ENCODE data around the gene MIOX.

MIOX gene

GRCh38 chr22:50454556-50455075 lies 32.0 kb upstream of the MIOX start:
- in situ Hi-C loops (cut with HindIII; ENCODE audit: low sequenced_read_pairs): no loop called here

- in situ Hi-C loops (cut with HindIII; ENCODE audit: low sequenced_read_pairs): no loop called here
Measured at GRCh38 chr22:50455201-50455600, 31.5 kb upstream of the MIOX start.

DNA sequence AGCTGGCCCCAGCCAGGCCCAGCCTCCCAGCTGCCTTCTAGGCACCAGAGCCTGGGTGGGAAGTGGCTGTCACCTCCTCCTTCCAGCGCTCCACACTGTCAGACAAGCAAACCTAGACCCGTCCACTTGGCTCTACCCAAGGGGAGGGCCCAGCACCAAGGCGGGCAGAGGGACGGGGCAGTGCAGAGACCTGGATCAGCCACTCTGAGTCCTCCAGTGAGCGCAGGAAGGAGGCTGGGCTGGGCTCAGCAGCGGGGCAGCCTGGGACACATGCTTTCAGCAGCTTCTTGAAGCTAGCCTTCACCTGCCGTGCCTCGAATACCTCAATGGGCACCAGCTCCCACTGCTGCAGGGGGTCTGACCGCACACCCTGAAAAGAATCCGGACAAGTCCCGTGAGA lies 30.6 kb upstream of the MIOX start:
- in situ Hi-C loops (cut with HindIII; ENCODE audit: low sequenced_read_pairs): no loop called here

DNA sequence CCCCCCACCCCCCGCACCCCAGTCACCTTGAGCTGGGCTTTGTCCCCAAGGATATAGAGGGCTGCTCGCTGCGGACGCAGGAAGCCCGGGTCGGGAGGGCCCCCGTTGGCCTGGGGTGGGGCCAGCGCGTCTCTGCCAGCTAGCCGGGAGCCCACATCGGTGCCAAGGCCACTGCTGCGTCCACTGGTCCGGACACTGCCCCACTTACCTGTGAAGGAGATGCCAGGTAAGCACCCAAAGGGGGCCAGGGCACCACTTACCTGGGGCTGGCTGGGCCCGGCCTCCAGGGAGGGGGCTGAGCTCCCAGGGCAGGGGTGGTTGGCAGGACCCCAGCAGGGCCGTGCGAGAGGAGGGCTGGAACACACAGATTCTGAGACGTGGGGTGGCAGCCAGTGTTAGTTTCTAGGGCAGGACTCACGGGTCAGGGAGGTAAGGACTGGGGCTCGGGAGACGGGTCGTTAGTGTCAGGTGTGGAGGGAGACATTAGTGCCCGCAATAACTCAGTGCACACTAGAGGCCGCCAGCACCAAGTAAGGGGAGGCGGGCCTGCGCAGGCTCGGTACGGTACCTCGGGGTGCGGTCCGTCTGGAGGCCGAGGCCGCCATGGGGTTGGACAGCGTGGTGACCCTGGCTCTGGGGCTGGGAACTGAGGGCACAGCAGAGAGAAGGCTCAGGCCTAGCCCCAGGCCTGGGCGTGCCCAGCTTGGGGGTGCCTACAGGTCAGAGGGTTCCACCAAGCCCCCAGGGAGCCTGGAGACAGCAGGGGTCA lies 30.0 kb upstream of the MIOX start:
- in situ Hi-C loops (cut with HindIII; ENCODE audit: low sequenced_read_pairs): no loop called here

DNA sequence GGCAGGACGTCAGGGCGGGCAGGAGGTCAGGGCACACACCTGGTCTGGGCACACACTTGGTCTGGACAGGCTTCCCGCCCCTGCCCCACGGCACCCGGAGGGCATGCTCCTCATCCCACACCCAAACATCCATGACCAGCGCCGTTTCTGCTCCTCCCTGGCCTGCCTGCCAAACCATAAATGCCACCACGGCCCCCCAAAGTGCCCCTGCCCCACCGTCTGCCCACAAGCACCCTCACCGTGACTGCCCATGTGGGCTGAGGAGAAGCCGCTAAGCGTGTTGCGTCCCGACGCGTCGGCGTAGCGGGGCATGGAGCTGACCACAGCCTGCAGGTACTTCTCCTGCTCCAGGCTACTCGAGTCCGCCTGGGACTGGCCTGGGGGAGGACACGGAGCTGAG lies 27.6 kb upstream of the MIOX start:
- in situ Hi-C loops (cut with HindIII; ENCODE audit: low sequenced_read_pairs): no loop called here

DNA sequence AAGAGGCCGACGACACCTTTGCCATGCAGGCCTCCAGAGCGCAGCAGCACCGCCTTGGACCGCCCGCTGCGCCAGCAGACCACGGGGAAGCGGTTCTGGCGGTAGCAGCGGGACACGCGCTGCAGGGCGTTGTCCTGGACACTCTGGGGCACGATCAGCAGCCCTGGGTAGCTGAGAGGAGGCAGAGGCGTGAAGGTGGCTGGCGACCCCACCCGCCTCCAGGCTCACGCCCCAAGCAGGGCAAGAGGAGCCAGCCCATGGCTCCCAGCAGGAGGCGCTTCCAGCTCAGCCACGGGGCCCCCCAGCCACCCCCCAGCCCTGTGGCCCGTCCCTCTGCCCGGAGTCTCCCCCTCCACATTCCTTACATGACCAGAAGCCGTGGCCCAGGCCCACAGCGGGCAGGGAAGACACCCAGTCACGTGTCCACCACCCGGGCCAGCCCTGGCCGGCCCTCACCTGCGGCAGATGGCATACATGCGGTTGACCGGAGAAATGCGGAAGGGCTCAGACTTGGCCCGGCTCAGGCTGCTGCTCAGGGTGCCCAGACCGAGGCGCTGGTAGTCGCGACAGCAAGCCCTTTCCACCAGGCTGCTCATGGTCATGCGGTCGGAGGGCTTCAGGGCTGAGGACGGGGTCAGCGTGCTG lies 27.0 kb upstream of the MIOX start:
- in situ Hi-C loops (cut with HindIII; ENCODE audit: low sequenced_read_pairs): no loop called here

- in situ Hi-C loops (cut with HindIII; ENCODE audit: low sequenced_read_pairs): no loop called here
Measured at GRCh38 chr22:50460938-50461337, 25.7 kb upstream of the MIOX start.

DNA sequence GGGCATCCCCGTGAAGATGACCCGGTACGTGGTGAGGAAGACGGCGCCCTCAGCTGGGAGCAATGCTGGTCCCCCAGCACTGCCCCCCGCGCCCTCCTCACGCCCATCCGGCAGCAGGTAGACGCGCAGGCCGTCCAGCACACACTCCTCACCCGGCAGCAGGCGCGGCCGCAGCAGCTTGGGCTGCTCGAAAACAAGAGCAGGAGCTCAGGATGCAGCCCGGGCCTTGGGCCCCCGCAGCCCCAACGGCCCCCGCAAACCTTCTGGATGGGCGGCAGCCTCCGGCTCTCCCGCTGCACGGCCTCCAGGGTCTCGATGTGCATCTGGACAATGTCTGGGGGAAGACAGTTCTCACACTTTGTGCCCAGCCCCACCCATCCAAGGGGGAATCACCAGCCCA lies 25.1 kb upstream of the MIOX start:
- in situ Hi-C loops (cut with HindIII; ENCODE audit: low sequenced_read_pairs): no loop called here

DNA sequence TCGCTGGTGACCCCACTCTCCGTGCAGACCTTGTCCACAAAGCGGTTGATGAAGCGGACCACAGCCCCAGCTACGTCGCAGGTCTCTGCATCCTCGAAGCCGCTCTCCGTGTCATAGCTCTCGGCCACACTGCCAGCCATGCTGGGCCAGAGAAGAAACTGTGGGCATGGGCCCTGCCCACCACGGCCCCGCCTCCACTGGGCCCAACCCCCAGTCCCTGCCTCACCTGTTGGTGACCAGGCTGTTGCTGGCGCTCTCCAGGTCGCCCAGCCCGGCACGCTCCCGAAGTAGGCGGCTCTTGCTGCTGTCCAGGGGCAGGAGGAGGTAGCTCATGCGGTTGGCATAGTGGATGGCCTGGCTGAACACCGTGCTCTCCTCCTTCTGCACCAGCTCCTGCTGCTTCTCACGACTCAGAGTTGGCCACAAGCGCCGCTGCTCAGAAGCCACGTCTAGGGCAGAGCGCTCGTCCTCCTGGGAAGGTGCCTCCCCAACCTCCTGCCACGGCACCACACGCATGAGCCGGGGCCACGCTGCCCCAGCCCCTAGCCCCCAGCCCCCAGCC lies 24.6 kb upstream of the MIOX start:
- in situ Hi-C loops (cut with HindIII; ENCODE audit: low sequenced_read_pairs): no loop called here

GRCh38 chr22:50463188-50463900 lies 23.3 kb upstream of the MIOX start:
- in situ Hi-C loops (cut with HindIII; ENCODE audit: low sequenced_read_pairs): no loop called here

- in situ Hi-C loops (cut with HindIII; ENCODE audit: low sequenced_read_pairs): no loop called here
Measured at GRCh38 chr22:50464451-50464850, 22.2 kb upstream of the MIOX start.

DNA sequence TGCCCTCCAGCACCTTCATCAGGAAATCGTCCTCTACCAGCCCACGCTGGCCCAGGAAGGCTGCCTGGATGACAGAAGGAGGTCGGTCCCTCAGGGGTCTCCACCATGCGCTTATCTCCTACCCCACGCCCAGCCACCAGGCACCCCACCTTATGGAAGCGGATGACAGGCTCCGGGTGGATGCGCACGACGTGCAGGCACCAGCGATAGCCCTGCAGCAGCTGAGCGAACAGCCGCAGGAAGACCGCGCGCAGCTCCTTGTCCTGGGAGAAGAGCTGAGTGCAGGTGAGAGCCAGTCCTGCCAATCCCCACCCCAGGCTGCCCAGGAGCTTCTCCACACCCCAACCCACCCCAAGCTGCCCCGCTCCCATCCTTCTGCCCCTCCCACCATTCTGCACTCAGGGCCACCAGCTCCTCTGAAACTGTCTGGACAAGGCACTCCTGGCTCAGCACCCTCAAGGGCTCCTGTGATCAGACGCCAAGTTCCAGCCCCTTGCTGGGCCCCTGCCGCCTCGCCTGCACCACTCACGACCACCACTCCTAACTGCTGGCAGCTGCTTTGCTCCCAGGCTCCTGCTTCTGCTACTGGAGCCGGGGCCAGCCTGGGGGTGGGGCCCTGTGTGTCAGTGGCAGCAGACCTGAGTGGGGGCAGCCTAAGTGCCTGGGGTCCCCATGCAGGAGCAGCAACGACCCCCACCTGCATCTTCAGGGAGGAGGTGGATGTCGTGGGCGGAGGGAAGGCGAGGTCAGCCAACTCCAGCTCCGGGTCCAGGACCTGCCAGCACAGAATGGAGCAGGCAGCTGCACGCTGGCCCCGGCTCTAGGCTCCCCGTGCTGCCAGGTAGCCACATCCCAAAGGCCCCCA lies 21.4 kb upstream of the MIOX start:
- in situ Hi-C loops (cut with HindIII; ENCODE audit: low sequenced_read_pairs): no loop called here

DNA sequence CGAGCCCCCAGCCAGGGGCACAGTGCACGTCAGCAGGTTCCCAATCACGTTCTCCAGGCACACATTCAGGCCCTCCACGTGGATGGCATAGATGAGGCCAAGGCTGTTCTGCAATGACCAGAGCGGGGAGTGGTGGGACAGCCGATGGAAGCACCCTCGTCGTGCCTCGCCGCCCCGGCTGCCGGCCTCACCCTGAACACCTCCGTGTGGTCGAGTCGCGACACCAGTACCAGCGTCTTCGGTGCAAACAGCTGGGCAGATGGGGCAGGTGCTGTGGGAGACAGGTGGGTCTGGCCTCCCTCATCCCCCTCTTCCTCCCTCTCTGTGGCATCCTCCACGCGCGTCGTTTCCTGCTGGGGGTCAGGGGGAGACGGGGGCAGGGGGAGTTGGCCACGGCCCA lies 19.3 kb upstream of the MIOX start:
- in situ Hi-C loops (cut with HindIII; ENCODE audit: low sequenced_read_pairs): no loop called here

DNA sequence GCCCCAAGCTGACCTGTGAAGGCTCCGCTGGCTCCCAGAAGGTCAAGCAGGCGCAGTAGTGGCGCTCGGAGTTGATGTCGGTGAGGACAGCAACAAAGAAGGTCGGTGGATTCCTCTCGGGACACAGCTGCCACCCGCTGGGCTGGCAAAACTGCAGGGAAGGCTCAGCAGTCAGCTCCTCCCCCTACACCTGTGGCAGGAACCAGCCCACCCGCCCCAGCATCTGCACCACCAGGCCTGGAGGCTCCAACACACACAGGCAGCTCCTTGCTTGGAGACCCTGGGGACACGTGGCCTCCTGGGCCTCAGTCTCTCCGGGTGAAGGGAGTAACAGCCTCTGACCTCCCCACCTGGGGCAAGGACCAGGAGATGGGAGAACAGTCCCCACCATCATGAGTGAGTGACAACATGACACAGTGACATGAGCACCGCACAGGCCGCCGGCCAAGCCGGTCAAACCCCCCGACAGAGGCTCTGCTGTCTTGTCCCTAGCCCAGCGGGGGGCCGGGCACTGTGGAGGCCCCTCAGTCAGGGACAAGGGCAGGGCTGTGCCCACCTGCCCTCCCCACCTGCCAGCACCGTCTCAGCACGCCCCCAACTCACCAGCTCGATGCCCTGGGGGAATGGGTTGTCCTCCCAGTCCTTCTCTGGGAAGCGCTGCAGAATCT lies 18.8 kb upstream of the MIOX start:
- in situ Hi-C loops (cut with HindIII; ENCODE audit: low sequenced_read_pairs): no loop called here

DNA sequence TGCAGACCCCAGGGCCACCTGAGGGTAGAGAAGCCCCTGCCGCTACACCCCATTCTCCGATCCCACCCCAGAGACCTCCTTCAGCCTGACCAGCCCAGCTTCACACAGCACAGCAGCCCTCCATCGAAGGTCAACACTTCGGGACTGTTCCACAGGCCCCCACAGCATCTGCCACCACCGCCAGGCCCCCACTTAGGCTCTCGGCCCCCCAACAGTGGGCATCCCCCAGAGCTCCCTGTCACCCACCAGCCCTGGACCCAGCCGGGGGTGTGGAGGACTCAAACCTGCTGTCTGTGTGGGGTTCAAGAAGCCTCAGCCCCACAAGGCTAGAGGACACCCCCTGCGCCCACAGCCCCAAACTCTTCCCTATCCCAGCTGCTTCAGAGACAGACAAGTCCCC lies 18.0 kb upstream of the MIOX start:
- in situ Hi-C loops (cut with HindIII; ENCODE audit: low sequenced_read_pairs): no loop called here

- in situ Hi-C loops (cut with HindIII; ENCODE audit: low sequenced_read_pairs): no loop called here
Measured at GRCh38 chr22:50469377-50470305, 17.0 kb upstream of the MIOX start.

GRCh38 chr22:50470491-50470890 lies 16.2 kb upstream of the MIOX start:
- in situ Hi-C loops (cut with HindIII; ENCODE audit: low sequenced_read_pairs): no loop called here

GRCh38 chr22:50471197-50471847 lies 15.3 kb upstream of the MIOX start:
- in situ Hi-C loops (cut with HindIII; ENCODE audit: low sequenced_read_pairs): no loop called here

All from DLD1 (cell line).